ELF-1 (cell line): Measurements from ENCODE around the gene UBAC2.

Experiments used
- DNase-seq: peaks from one replicate; pipeline ENCODE4 v3.0.0-alpha.2; 2016; ENCODE audit warnings: low read depth, low spot score

The UBAC2 gene

DNA sequence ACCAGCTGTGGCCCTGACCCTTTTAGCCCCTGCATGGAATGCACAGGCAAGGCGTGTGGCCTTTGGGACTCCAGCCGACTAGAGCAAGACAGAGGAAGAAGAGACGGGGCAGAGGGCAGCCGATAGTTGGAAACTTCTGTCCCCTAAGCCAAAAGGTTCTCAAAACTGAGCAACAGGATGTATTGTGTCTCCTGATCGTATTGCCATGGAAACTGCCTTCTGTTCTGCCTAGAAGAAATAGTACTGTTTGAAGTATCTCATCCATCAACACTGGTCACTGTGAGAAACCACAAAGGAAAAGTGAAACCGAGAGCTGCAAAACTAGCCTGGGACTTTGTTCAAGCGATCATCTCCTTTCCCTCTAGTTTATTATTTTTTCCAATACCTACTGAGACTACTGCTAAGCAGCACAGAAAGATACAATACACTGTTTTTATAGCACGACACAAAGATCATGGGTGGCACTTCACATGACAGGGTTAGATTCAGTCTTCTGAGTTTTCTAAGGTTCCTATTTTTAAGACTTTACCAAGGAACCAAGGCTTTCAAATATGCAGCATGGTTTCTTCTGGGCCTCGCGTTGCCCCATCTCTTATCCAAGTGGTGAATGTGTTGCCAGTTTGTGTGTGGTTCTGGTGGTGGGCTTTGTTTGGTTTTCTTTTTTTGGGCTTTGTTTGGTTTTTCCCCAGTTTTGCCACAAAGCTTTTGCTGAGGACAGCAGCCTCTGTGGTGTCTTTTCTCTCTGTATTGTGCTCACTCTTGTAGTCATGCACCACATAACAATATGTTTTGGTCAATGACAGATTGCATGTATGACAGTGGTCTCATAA lies 155.8 kb downstream of the UBAC2 start:
- no peak for DNase-seq

DNA sequence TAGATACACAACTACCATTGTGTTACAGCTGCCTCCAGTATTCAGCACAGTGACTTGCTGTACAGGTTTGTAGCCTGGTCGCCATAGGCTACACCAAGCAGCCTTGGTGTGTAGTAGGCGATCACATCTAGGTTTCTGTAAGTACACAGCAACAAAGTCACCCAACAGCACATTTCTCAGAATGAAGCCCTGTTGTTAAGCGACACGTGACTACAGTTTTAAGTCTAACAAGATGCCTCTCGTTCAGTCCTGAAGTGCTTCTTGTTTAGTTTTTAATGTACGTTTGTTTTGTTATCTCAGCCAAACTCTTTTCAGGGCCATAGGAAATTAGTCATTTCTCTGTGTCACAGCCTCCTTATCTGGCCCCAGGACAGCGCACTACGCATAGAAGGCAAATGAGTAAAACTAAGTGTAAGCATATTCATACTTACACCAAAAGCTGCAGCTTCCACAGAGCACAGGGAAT lies 156.5 kb downstream of the UBAC2 start:
- no peak for DNase-seq

DNA sequence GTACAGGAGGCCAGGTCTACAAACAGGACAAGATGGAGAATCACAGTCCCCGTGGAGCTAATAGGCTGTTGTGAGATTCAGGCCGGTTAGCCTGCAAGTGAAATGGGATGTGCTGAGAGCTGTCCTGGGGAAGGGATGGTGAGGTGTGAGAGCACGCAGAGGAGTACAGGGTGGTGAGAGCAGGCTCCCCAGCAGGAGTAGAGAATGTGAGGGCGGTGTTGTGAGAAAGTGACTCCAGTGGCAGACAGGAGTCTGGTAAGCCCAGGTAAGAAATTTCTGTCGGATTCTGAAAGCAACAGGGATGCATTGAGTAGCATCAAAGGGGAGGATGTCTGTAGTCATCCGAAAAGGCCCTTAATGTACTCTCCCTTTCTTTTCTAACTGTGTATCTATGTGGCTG lies 157.3 kb downstream of the UBAC2 start:
- DNase-seq = no peak

DNA sequence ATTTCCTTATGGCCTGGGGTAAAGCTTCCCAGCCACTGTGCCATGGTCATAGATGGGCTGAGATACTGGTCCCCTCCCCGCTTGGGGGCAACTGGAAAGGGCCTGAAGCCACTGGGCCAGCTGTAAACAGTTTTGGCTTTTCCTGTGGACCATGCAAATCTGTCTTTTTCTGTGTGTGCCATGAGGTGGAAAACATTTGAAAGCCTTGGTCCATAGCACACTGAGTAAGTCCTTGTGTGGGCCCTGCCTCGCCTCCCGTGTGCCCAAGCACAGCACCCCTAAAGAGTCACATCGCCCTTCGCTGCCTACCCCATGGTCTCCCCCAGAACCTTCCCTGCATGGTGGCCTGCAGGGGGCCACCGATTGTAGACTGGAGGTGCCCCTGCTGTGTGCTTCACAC lies 158.9 kb downstream of the UBAC2 start:
- no peak for DNase-seq

DNA sequence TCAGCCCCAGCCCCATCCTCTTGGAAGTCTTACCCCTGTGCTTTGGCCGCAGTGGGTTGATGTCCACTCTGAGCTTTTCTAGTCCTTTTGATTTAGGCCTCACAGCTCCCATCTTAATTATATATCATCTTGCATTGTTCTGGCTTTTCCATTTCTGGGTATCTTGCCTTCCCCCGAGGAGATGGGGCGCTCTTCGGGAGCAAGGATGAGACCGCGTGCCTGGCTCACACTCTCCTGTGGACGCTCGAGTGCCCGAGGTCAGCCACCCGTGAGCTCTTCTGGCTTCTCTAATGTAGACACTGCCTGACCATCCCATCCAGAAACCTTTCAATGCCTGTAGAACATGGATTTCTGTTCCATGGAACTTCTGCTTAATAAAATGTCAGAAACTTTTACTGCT lies 160.0 kb downstream of the UBAC2 start:
- no peak for DNase-seq

DNA sequence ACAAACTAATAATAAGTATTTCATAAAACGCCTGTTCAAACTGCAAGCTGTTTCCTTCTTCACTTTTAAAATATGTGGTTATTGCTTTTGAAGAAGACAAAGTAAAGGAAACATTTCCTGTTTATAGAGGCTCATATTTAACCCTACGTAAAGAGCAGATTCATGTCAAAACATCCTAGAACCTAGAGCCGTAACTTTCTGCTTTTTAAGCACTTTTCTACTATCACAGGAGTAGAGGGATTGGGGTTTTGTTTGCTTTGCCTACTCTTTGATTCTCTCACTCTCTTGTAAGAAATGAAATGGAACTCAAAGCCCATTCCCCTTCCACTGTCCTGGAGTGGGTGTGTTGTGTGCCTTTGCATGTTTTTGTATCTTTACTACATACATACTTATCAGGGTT lies 160.5 kb downstream of the UBAC2 start:
- no peak for DNase-seq

DNA sequence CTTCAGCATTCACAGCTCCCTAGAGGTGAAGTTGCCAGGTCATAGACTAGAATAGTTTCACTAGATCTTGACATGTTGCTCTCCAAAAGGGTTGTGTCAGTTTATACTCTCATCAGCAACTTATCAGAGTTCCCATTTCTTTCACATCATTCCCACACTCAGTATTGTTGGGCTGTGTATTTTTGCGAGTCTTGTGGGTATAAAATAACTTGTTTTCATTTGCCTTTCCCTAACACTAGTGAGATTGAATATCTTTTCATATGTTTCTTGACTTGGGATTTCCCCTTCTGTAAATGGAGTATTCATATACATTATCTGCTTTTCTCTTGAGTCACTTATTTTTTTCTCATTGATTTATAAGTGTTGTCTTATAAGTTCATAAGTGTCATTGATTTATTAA lies 161.7 kb downstream of the UBAC2 start:
- DNase-seq = no peak

DNA sequence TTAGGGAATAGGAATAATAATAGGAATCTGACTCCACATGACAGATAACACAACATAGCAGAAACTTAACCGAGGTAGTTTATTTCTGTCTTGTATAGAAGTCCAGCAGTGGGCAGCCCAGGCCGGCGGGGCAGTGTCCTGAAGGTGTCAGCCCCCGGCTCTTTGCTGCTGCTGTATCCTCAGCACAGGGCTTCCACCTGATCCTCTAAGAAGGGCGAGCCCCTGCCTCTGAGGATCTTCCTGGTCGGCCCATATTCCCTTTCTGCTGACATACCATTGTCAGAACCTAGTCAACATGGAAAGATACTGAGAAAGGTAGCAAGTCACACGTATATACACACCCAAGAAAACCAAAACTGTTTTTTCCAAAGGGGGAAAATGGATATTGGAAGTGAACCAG lies 162.7 kb downstream of the UBAC2 start:
- DNase-seq = no peak

DNA sequence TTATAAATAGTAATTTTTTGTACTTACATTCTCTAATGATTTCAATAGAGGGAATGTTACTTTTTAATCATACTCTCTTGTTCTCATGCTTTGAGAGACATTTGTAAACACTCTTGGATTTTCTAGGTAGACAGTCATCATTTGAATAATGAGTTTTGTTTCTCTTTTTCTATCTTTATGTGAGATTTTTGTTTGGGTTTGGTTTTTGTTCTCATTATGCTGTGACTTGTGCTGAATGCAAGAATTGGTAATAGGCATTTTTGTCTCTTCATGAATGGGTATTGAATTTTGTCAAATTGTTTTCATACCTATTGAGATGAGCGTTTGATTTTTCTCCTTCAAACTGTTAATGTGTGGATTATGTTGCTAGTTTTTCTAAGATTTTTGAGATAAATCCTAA lies 163.3 kb downstream of the UBAC2 start:
- no peak for DNase-seq

DNA sequence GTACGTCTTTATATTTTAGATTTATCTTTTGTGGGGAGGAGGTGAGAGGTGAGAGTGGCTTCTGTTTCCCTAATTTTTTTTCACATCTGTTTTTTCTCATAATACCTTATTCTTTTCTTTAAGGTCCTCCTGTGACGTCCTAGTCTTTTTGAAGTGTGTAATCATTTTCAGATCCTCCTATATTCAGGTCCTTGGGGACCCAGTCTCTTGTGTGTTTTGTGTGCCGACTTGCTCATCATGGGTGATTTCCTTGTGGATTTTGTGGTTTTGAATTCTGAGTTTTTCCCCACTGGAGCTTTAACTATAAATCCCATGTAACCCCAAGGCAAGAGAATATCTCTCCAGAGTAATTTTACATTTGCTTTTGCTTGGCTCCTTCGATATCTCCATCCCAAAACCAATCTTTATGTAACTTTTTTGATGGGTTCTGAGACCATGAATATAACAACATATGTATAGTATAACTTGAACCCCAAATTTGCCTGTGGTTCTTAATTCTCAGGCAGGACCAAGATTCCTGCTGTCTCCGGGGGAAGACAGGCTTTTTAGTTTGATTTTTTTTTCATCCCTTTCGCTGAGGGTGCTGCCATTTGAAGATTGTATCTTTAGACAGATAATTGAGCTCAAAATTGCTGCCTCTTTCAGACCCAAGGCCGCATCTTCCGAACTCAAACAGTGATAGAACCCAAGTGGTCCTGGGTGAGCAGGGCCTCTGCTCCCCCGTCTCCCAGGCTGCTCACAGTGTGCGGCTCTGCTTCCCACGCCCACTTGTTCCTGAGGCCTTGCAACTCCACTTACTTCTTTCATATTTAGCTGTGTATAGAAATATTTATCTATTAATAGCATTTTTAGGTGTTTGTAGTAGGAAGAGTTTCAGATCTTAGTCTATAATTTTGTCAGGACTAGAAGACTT lies 165.7 kb downstream of the UBAC2 start:
- no peak for DNase-seq

DNA sequence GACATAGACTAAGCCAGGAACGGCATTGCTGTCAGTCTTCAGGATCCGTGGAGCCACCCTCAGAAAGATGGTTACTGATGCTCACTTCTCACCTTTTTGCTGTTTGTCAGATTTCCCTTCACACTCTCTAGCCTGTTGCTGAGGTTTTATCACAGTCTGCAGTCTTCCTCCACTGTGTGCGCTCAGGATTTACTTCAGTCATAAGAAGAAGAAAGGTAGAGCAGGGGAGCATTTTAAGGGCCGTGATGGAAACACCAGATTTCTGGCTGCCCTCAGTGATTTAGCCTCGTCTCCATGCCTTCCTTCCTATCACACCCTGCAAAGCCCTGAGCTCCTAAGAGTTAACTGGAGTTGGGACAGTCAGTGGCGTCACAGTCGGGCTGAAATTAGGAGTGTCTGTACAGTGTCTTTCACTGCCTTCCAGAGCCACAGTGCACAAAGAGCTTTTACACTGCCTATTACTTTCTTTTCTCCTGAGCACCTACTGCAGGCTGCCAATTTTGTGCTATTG lies 166.5 kb downstream of the UBAC2 start:
- DNase-seq = no peak

DNA sequence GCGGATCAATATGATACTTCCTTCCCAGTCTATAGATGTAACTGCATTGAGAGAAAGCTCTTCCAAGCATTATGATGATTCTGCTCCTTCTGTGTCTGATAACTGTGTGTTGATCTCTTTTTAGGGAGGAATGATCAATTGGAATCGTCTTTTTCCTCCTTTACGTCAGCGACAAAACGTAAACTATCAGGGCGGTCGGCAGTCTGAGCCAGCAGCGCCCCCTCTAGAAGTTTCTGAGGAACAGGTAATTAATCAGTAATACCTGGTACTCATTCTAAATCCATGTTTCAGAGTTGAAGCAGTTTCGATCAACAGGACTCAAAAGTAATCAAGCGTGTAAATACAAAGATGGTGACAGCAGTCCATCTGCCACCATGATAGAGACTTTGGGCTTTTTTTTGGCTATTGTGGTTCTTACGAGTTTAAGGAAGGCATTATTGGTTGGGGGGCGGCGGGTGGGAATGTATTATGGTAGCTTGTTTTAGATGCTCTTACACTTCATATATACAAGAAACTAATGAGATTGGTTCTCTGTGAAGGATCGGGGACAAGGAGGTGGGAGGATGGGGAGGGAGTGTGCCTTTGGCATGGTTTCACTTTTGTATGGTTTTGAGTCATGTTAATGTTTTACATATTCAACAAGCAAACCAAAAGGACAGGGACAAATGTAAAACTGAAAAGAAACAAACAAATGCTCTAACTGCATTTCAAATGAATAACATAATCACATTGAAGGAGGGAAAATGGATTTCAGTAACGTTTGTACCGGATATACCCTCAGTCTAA lies 167.2 kb downstream of the UBAC2 start:
- no peak for DNase-seq

DNA sequence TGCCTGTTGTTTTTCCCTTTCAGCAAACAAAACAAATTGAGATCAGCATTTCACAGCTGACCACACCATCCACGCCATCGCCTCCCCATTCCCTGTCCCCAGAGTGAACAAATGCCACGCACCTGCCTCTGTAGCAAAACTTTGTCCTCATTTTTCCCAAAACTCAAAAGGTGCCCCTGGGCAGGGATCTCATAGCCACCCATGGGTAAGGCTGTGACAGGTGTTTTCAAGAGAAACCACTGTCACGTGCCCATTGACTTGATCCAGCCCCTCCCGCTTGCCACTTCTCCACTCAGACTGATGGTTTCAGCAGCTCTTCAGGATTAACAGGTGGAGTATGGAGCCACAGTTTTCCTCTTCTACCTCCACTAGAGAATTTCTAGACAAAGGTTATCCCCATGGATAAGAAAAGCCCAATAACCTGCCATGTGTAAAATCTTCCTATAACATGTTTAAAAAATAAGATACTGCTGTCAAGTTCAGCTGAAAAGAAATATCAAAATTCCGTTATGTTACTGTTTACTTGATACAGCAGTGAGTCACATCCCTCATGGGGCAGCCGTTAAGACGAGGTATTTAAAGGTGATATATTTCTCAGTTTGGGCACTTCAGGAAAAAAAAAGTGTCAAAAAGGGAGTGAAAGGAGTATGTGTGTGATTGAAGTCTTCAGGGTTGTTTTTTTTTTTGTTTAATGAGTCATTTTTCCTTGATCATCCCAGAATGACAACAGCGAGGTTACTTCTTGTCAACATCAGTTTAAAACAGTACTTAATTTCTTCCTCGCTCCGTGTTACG lies 170.0 kb downstream of the UBAC2 start:
- DNase-seq = no peak

DNA sequence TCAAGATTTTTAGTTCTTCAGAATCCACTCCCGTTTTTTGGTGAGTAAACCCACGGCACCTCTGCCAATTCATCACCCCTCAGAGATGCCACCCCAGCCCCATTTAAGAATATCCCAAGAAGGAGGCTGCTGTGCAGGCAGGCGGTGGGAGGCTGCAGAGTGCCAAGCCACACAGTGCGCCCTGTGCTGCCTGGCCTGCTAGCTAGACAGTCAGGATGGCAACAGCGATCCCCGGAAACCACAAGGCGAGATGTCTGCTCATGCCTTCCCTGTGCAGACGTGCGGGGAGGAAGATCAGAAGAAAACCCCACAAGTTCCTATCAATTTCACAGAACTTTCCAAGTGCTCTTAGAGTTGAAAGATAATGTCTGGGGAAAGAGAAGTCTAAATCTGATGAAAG lies 171.3 kb downstream of the UBAC2 start:
- no peak for DNase-seq

DNA sequence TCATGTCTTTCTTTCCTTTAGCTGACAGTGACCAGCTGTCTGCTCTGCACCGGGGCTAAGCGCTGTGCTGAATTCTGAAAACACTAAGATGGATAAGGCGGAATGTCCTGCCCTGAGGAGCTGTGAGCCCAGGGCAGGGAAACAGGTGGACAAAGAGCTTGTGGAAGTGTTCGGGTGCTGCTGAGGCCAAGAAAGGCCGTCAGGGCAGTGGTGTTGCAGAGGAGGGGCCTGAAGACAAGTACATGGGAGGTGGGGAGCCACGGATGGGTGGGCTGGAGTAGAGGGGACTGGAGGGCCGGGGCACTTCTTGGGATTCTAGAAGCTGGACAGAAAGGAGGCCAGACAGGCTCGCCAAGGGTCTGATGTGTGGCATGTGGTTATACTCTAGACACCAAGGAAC lies 172.8 kb downstream of the UBAC2 start:
- DNase-seq = no peak

DNA sequence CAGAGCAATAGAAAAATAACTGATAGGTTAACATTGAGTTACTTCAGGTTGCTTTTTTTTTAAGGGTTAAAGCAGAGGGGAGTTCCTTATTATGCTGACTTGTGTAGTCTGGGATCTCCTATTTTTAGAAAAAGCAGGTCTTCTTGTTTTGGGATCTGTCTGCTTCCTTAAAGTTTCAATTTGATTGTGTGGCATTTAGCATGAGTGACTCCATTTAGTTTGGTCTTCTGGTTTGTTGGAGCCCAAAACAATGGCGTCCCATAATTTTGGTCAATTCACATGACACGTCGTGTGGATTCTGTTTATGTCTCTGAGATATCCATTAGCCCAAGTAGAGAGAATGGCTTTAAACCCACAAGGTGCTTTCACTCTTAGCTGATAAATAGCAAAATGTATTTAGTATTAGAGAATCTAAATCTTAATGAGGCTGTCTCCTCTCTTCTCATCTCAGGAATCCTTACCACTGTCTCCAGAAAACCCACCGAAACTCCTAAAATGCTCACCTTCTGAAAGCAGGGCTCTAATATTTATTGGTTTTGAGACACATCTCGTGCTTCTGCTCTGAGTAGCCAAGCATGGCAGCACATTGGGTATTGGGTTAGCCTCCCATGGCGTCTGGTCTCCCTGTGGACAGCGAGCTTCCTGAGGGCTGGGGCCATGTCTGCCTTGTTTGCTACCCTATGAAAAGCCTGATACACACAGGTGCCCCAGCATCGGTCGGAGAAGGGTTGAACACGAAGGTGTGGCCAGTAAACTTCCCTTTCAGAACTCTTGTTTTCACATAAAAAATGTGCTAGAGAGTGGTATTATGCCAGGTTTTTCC lies 173.7 kb downstream of the UBAC2 start:
- DNase-seq = no peak

DNA sequence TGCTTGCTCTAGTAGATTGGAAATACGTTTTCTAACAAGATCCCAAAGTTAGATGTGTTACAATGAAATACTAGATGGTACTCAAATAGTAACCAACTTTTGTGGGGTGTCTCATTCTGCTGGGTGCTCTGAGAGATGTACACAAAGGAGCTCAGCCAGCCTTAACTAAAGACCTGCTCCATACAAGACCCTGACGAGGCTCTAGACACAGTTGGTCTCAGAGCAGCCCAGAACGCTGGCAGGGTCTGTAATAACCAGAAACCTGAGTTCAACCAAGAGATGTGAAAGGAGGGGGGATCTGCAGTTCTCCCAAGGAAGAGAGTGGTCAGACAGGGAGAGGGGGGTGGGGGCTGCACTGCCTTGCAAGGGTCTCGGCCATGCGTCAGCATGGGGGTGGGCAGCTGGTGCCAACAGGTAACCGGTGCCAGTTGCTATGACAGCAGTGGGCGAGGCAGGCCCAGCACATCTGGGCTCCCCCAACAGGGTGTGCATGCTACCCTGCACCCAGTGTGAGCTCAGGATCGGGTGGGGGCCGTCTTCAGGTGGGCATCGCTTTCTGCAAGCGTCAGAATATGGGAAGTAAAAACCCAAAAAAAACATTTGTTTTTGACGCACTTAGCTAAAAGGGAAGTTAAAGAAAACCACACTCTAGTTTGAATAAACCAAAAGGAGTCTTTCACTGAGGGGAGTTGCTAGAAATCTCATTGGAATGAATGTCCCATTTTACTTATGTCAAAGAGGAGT lies 174.5 kb downstream of the UBAC2 start:
- no peak for DNase-seq

DNA sequence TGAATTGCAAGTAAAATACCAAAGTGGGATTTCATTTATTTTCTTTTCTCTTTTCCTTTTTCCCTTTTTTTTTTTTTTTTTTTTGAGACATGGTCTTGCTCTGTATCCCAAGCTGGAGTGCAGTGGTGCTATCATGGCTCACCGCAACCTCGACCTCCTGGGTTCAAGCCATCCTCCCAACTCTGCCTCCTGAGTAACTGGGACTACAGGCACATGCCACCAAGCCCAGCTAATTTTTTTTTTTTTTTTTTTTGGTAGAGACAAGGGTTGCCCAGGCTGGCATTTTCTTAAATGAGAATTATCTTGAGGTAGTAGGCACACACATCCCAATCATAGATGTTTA lies 175.1 kb downstream of the UBAC2 start:
- DNase-seq = no peak

DNA sequence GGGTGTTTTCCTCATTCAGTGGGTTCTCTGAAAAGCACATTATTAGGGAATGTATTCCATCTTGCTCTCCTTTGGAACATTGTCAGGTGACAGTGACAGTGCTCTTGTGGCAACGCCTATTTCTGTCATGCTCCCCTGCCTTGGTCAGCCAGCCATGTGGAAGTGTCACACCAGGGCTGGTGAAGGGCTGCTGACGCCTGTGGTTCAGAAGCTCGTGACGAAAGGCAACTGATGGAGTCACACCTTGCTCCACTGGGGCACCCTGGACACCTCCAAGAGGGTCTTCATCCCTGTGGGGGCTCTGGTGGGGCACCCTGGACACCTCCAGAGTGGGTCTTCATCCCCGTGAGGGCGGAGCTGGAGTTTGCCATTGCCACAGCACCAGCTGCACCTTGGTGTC lies 175.5 kb downstream of the UBAC2 start:
- DNase-seq = no peak
